ENCODE measurements around the gene HBE1.

HBE1 gene

DNA sequence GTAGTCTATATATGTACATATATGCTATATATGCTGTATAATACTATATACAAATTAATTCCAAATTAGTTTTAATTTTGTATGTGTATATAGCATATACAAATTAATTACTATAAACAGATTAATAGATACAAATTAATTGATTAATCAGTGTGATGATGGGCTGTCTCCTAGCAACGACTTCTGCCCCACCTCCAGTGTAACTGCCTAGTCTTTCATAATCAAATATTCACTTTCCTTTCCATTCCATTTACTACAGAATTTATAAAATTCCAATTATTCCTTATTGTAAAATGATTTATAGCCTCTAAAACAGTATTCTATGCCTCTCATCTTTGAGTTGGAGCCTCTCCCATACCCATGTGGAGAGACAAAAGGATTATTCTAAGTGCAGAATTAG, 36.4 kb downstream of the HBE1 start:
- no peak overlapping the region for H3K4me3 ChIP-seq (ENCODE audit: low read depth, low read length)
- H3K36me3 ChIP-seq (ENCODE audit: control insufficient read depth in 2 of 2, insufficient read depth in 1 of 2, low read length in 2 of 2), result no peaks in the 10 kb centered on the region
- no peak overlapping the region for H3K27ac ChIP-seq (ENCODE audit: extremely low read depth, low read depth, low read length)
- ChIA-PET CTCF (no interaction called here), POLR2A (no interaction called here)
- no peaks in the 10 kb centered on the region for H3K4me1 ChIP-seq (ENCODE audit: control insufficient read depth, insufficient read depth, low read length)
- no peaks in the 10 kb centered on the region for H3K9me3 ChIP-seq (ENCODE audit: control insufficient read depth, insufficient read depth, low read depth, low read length)
- TF ChIP-seq ZSCAN16 (tag by site-specific recombination; IDR thresholded peaks at IDR 0.05) (no peak), ZNF561 (tag by site-specific recombination; IDR thresholded peaks at IDR 0.05; ENCODE audit: borderline replicate concordance) (no peak), SP7 (tag by site-specific recombination; IDR thresholded peaks at IDR 0.05) (no peak), ZBTB8A (tag by site-specific recombination; IDR thresholded peaks at IDR 0.05) (no peak), ZNF26 (tag by site-specific recombination; IDR thresholded peaks at IDR 0.05) (no peak), ZNF121 (tag by site-specific recombination; IDR thresholded peaks at IDR 0.05) (no peak), ZBTB17 (tag by site-specific recombination; IDR thresholded peaks at IDR 0.05) (no peak), ZIC2 (tag by site-specific recombination; IDR thresholded peaks at IDR 0.05) (no peak), MEIS1 (CRISPR knock-in tag; IDR thresholded peaks at IDR 0.05; ENCODE audit: borderline replicate concordance) (no peak), ZNF549 (tag by site-specific recombination; IDR thresholded peaks at IDR 0.05) (no peak), ZNF132 (tag by site-specific recombination; IDR thresholded peaks at IDR 0.05; ENCODE audit: borderline replicate concordance) (no peak), ZNF404 (tag by site-specific recombination; IDR thresholded peaks at IDR 0.05) (no peak)
- TF ChIP-seq, protein P1, sequence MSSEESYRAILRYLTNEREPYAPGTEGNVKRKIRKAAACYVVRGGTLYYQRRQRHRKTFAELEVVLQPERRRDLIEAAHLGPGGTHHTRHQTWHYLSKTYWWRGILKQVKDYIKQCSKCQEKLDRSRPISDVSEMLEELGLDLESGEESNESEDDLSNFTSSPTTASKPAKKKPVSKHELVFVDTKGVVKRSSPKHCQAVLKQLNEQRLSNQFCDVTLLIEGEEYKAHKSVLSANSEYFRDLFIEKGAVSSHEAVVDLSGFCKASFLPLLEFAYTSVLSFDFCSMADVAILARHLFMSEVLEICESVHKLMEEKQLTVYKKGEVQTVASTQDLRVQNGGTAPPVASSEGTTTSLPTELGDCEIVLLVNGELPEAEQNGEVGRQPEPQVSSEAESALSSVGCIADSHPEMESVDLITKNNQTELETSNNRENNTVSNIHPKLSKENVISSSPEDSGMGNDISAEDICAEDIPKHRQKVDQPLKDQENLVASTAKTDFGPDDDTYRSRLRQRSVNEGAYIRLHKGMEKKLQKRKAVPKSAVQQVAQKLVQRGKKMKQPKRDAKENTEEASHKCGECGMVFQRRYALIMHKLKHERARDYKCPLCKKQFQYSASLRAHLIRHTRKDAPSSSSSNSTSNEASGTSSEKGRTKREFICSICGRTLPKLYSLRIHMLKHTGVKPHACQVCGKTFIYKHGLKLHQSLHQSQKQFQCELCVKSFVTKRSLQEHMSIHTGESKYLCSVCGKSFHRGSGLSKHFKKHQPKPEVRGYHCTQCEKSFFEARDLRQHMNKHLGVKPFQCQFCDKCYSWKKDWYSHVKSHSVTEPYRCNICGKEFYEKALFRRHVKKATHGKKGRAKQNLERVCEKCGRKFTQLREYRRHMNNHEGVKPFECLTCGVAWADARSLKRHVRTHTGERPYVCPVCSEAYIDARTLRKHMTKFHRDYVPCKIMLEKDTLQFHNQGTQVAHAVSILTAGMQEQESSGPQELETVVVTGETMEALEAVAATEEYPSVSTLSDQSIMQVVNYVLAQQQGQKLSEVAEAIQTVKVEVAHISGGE (tag by site-specific recombination; conservative IDR thresholded peaks at IDR 0.05; ENCODE audit: low read depth), result no peak

- no peak overlapping the region for H3K4me3 ChIP-seq (ENCODE audit: low read depth, low read length)
- no peaks in the 10 kb centered on the region for H3K36me3 ChIP-seq (ENCODE audit: control insufficient read depth in 2 of 2, insufficient read depth in 1 of 2, low read length in 2 of 2)
- POLR2A ChIA-PET, result no interaction called here
- TF ChIP-seq, protein P2, sequence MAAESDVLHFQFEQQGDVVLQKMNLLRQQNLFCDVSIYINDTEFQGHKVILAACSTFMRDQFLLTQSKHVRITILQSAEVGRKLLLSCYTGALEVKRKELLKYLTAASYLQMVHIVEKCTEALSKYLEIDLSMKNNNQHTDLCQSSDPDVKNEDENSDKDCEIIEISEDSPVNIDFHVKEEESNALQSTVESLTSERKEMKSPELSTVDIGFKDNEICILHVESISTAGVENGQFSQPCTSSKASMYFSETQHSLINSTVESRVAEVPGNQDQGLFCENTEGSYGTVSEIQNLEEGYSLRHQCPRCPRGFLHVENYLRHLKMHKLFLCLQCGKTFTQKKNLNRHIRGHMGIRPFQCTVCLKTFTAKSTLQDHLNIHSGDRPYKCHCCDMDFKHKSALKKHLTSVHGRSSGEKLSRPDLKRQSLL (tag by site-specific recombination; IDR thresholded peaks at IDR 0.05), result no peak
- H3K27ac ChIP-seq (ENCODE audit: extremely low read depth, low read depth, low read length), result no peak overlapping the region
- H3K4me1 ChIP-seq (ENCODE audit: control insufficient read depth, insufficient read depth, low read length), result no peaks in the 10 kb centered on the region
- no peaks in the 10 kb centered on the region for H3K9me3 ChIP-seq (ENCODE audit: control insufficient read depth, insufficient read depth, low read depth, low read length)
- CTCF ChIA-PET, result no interaction called here
Measured at GRCh38 chr11:5232821-5233220, 36.9 kb downstream of the HBE1 start.

- Histone ChIP-seq H3K36me3 (ENCODE audit: control insufficient read depth in 2 of 2, insufficient read depth in 1 of 2, low read length in 2 of 2) (no peaks in the 10 kb centered on the region), H3K27ac (ENCODE audit: extremely low read depth, low read depth, low read length) (no peak overlapping the region), H3K4me3 (ENCODE audit: low read depth, low read length) (no peak overlapping the region), H3K9me3 (ENCODE audit: control insufficient read depth, insufficient read depth, low read depth, low read length) (no peaks in the 10 kb centered on the region), H3K4me1 (ENCODE audit: control insufficient read depth, insufficient read depth, low read length) (no peaks in the 10 kb centered on the region)
- CTCF ChIA-PET, result no interaction called here
- POLR2A ChIA-PET, result no interaction called here
- TF ChIP-seq ZNF391 (tag by site-specific recombination; IDR thresholded peaks at IDR 0.05; ENCODE audit: borderline replicate concordance, low read depth) (no peak), ZNF433 (tag by site-specific recombination; IDR thresholded peaks at IDR 0.05; ENCODE audit: low read depth) (no peak), ZBTB49 (tag by site-specific recombination; IDR thresholded peaks at IDR 0.05; ENCODE audit: low read depth) (no peak)
- TF ChIP-seq, protein P3, sequence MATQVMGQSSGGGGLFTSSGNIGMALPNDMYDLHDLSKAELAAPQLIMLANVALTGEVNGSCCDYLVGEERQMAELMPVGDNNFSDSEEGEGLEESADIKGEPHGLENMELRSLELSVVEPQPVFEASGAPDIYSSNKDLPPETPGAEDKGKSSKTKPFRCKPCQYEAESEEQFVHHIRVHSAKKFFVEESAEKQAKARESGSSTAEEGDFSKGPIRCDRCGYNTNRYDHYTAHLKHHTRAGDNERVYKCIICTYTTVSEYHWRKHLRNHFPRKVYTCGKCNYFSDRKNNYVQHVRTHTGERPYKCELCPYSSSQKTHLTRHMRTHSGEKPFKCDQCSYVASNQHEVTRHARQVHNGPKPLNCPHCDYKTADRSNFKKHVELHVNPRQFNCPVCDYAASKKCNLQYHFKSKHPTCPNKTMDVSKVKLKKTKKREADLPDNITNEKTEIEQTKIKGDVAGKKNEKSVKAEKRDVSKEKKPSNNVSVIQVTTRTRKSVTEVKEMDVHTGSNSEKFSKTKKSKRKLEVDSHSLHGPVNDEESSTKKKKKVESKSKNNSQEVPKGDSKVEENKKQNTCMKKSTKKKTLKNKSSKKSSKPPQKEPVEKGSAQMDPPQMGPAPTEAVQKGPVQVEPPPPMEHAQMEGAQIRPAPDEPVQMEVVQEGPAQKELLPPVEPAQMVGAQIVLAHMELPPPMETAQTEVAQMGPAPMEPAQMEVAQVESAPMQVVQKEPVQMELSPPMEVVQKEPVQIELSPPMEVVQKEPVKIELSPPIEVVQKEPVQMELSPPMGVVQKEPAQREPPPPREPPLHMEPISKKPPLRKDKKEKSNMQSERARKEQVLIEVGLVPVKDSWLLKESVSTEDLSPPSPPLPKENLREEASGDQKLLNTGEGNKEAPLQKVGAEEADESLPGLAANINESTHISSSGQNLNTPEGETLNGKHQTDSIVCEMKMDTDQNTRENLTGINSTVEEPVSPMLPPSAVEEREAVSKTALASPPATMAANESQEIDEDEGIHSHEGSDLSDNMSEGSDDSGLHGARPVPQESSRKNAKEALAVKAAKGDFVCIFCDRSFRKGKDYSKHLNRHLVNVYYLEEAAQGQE (tag by site-specific recombination; IDR thresholded peaks at IDR 0.05), result no peak
Measured at GRCh38 chr11:5232176-5232575, 37.6 kb downstream of the HBE1 start.

Data from HEK293 (cell line).